NCI-H748 (cell line): Measurements from ENCODE around the gene ARRB1.

Source experiments
- DNase-seq: peaks from one replicate; lab custom pipeline; 2025; ENCODE audit not compliant: unreplicated experiment; lab: John Stamatoyannopoulos, UW

ARRB1 gene

DNA sequence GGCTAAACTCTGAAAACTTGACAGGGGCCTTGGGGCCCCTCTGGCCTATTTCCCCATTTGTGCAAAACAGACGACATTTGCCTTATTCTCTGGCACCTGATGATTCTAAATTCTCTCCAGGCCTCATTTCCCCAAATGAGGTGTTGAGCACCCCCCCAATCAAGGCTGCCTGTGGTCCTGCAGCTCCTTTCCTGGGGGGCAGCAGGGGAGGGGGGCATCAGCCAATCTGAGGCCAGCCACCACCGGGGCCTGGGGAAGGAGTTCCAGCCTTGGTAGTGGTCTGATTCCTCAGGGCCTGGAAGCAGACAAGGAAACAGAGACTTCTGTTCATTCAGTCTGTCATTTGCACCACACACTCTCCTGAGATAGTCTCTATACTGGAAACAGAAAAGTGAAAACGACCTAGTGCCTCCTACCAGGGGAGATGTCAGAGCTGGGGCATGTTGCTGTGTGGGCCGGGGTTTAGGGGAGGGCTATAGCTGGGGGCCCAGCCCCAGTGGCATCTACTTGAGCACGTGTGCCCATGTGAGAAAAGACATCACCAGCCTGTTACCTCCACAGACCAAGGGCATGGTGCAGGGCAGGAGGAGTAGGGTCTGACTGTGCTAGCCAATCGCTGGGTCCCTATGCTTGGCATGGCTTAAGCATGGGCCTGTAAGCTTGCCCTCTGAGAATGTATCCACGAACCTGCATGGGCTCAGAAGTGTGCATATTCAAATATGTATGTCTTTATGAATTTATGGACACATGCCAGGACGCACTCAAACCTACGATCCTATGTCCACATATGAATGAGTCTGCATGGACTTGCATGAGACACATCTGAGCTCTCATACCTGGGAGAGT, 112.6 kb downstream of the ARRB1 start:
- no peak for DNase-seq

- DNase-seq = no peak
Observed at GRCh38 chr11:75237050-75237449, 114.4 kb downstream of the ARRB1 start.

DNA sequence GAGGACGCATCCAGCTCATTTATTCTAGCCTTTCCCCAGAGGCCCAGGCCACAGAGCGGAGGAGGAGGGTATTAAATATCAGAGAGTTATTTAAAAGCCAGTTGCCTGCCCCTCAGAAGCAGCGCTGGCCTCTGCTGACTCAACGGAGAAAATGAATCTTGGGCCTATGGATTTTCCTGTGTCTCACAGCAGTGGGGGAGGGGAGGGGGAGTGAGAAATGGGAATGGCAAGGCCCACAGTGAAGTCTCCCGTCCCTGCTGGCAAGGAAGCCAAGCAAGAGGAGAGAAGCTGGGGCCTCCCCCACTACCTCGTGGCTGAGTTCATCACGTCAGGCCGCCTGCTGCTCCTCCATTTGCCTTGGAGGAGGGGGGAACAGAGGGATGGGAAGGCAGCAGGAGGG, 115.4 kb downstream of the ARRB1 start:
- DNase-seq = no peak

DNA sequence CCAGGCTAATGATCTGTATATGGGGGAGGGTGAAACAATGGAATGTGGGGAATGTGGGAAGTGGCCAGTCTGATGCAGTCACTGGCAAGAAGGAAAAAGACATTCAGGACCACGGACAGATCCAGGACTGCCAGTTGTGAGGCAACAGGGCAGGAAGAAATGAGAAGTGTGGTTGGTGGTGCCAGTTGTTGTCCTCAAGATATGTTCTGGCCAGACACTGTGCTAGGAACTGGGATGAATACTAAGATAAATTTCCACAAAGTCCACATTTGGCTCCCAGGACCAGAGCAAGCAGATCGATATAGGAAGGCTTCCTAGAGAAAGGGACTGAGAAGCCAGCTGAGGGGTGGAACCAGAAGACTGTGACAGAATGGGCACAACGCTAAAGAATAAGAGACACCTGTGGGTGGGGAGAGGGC, 117.7 kb downstream of the ARRB1 start:
- no peak for DNase-seq

DNA sequence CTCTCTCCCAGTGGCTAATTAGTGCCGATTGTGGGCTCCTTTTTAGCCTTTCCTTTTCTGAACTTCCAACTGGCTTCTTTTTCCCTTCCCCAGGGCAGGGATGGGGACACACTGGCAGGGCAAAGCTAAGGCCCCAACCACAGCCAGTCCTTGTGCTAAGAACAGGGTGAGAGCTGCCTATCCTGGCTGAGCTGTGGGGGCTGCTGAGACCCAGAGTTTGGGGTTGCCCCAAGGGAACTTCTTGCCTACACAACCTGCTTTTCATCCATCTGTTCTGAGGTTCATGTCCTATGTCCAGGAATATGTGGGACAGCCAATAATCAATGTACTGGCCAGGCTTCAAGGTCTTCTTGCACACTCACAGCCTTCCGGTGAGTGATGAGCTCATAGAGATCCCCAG, 120.8 kb downstream of the ARRB1 start:
- no peak for DNase-seq

- no peak for DNase-seq
Observed at GRCh38 chr11:75229466-75229865, 122.0 kb downstream of the ARRB1 start.

GRCh38 chr11:75225794-75226193, 125.7 kb downstream of the ARRB1 start:
- no peak for DNase-seq

GRCh38 chr11:75223954-75224643, 127.4 kb downstream of the ARRB1 start:
- DNase-seq = no peak

- no peak for DNase-seq
Observed at GRCh38 chr11:75219869-75220268, 131.6 kb downstream of the ARRB1 start.

DNA sequence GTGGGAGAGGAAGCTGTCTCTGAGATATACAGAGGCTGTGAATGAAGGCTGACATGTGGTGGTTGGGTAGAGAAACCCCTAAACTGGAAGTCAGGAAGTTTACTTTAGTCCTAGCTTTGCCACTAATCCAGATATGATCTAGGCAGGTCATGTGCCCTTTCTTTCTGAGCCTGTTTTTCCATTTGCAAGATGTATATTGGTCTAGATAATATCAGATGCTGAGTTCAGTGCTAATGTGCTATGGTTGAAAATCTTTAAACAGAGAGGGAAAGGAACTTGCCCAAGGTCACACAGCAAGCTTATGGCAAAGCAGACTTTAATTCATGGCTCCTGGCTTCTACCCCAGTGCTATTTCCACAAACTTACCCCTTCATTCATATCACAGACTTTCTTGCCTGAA, 136.6 kb downstream of the ARRB1 start:
- no peak for DNase-seq

DNA sequence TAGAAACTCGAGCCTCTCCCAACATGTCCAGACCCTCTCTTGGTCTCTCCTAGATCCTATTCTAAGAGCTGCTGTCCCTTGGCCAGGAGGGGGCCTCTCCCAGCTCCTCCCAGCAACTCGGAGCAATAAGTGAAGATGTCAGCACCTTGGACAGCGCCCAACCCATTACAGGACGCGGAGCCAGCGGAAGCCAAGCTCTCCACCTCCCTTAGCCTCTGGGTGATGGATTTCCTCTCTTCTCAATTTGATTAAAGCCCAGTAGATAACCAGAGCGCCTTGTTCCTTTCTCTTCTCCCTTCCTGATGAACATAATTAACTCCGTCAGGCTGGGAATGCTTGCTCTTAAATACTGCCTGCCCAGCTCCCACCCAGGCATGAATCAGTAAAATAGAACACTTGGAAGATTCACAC, 137.0 kb downstream of the ARRB1 start:
- DNase-seq = no peak
